MM.1S (cell line): Measurements from ENCODE around the gene PITX3.

Experiments
- DNase-seq: peaks from one replicate; pipeline ENCODE4 v3.0.0-alpha.2; 2015
- H2AFZ ChIP-seq: fragments of 300-600 bp; sonication (generic); 2 replicates; pipeline ENCODE4 v1.6.0; 2016; ENCODE audit warnings: antibody characterized with exemption, low read length
- H3F3A ChIP-seq: fragments of 300-600 bp; sonication (generic); 2 replicates; pipeline ENCODE4 v1.6.1; 2016; ENCODE audit warnings: mild to moderate bottlenecking, antibody characterized with exemption, low read length, moderate library complexity, mixed read lengths; ENCODE audit not compliant: insufficient read depth
- H3K27ac ChIP-seq: fragments of 300-600 bp; sonication (generic); 2 replicates; pipeline ENCODE4 v1.5.1; 2016; ENCODE audit warnings: mild to moderate bottlenecking, low read length
- H3K27me3 ChIP-seq: fragments of 300-600 bp; sonication (generic); replicated peaks from 2 replicates; pipeline ENCODE4 v1.6.0; 2016; ENCODE audit warnings: low read length; ENCODE audit not compliant: insufficient read depth
- H3K36me3 ChIP-seq: fragments of 300-600 bp; sonication (generic); replicated peaks from 2 replicates; pipeline ENCODE4 v1.6.1; 2016; ENCODE audit warnings: mild to moderate bottlenecking, low read length, mixed read lengths; ENCODE audit not compliant: insufficient read depth
- H3K4me1 ChIP-seq: fragments of 300-600 bp; sonication (generic); 2 replicates; pipeline ENCODE4 v1.6.1; 2016; ENCODE audit warnings: low read length, mixed read lengths
- H3K4me2 ChIP-seq: fragments of 300-600 bp; sonication (generic); 2 replicates; pipeline ENCODE4 v1.6.0; 2016; ENCODE audit warnings: low read depth, low read length
- H3K4me3 ChIP-seq: fragments of 300-600 bp; sonication (generic); 2 replicates; pipeline ENCODE4 v1.5.1; 2016; ENCODE audit warnings: low read length, mixed read lengths
- H3K79me2 ChIP-seq: fragments of 300-600 bp; sonication (generic); 2 replicates; pipeline ENCODE4 v1.6.1; 2016; ENCODE audit warnings: mixed run types, low read length, mixed read lengths
- H3K9ac ChIP-seq: fragments of 300-600 bp; sonication (generic); 2 replicates; pipeline ENCODE4 v1.6.1; 2016; ENCODE audit warnings: low read length, mixed read lengths
- H3K9me2 ChIP-seq: fragments of 300-600 bp; sonication (generic); replicated peaks from 2 replicates; pipeline ENCODE4 v1.6.1; 2016; ENCODE audit warnings: mild to moderate bottlenecking, low read length, mixed read lengths; ENCODE audit not compliant: insufficient read depth
- H3K9me3 ChIP-seq: fragments of 300-600 bp; sonication (generic); replicated peaks from 2 replicates; pipeline ENCODE4 v1.6.1; 2016; ENCODE audit warnings: mild to moderate bottlenecking, low read length, mixed read lengths; ENCODE audit not compliant: insufficient read depth
- H4K20me1 ChIP-seq: fragments of 300-600 bp; sonication (generic); 2 replicates; pipeline ENCODE4 v1.6.1; 2016; ENCODE audit warnings: mild to moderate bottlenecking, low read length, moderate library complexity, mixed read lengths; ENCODE audit not compliant: insufficient read depth
- EZH2 ChIP-seq: fragments of 300-600 bp; sonication (generic); optimal IDR thresholded peaks from 2 replicates; pipeline ENCODE3; 2017; ENCODE audit warnings: low read depth, mild to moderate bottlenecking, antibody characterized with exemption, low read length, mixed read lengths
- EZH2phosphoT487 ChIP-seq: fragments of 300-600 bp; sonication (generic); IDR thresholded peaks from 2 replicates; pipeline ENCODE4 v1.6.1; 2018; ENCODE audit warnings: antibody characterized with exemption, low read length
- TF ChIP-seq, protein P1 (sequence below): fragments of 300-600 bp; sonication (generic); IDR thresholded peaks from 2 replicates; pipeline ENCODE4 v1.5.1; 2016; ENCODE audit warnings: antibody characterized with exemption, low read length, mixed read lengths

The PITX3 gene

GRCh38 chr10:102285133-102285532 lies 43.8 kb upstream of the PITX3 start:
- H3K9me3 ChIP-seq: no peaks in the 10 kb centered on the region
- H3K27ac ChIP-seq: no peak overlapping the region
- no peak for TF ChIP-seq EZH2
- no peak for TF ChIP-seq EZH2phosphoT487
- TF ChIP-seq, protein P1, sequence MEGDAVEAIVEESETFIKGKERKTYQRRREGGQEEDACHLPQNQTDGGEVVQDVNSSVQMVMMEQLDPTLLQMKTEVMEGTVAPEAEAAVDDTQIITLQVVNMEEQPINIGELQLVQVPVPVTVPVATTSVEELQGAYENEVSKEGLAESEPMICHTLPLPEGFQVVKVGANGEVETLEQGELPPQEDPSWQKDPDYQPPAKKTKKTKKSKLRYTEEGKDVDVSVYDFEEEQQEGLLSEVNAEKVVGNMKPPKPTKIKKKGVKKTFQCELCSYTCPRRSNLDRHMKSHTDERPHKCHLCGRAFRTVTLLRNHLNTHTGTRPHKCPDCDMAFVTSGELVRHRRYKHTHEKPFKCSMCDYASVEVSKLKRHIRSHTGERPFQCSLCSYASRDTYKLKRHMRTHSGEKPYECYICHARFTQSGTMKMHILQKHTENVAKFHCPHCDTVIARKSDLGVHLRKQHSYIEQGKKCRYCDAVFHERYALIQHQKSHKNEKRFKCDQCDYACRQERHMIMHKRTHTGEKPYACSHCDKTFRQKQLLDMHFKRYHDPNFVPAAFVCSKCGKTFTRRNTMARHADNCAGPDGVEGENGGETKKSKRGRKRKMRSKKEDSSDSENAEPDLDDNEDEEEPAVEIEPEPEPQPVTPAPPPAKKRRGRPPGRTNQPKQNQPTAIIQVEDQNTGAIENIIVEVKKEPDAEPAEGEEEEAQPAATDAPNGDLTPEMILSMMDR: no peak
- H3K9ac ChIP-seq: no peak overlapping the region
- H2AFZ ChIP-seq: no peak overlapping the region
- H3K4me3 ChIP-seq: no peak overlapping the region
- peaks cover 8% of the 10 kb centered on the region; the same call in 1 of the 2 replicates for H3K4me1 ChIP-seq
- H3K79me2 ChIP-seq: peaks cover 87% of the 10 kb centered on the region
- peaks cover 21% of the 10 kb centered on the region for H4K20me1 ChIP-seq
- no peaks in the 10 kb centered on the region for H3K36me3 ChIP-seq
- no peaks in the 10 kb centered on the region for H3K27me3 ChIP-seq
- no peak for DNase-seq
- H3F3A ChIP-seq: 0 out of 2 replicates have a peak, but pooled peaks cover 4% of the 10 kb centered on the region
- no peaks in the 10 kb centered on the region for H3K9me2 ChIP-seq
- H3K4me2 ChIP-seq: no peak overlapping the region

- Histone ChIP-seq H2AFZ (no peak overlapping the region), H3K27me3 (no peaks in the 10 kb centered on the region), H3F3A (0 out of 2 replicates have a peak, but pooled peaks cover 4% of the 10 kb centered on the region), H3K9me2 (no peaks in the 10 kb centered on the region), H3K9me3 (no peaks in the 10 kb centered on the region), H3K27ac (no peak overlapping the region), H3K4me1 (peaks cover 11% of the 10 kb centered on the region; the same call in 1 of the 2 replicates), H3K36me3 (no peaks in the 10 kb centered on the region), H3K79me2 (peaks cover 88% of the 10 kb centered on the region), H3K4me2 (no peak overlapping the region), H3K9ac (no peak overlapping the region), H4K20me1 (peaks cover 21% of the 10 kb centered on the region), H3K4me3 (no peak overlapping the region)
- TF ChIP-seq EZH2phosphoT487 (no peak), EZH2 (no peak)
- TF ChIP-seq, protein P1: no peak
- no peak for DNase-seq
These were observed 43.2 kb upstream of the PITX3 start for GRCh38 chr10:102284531-102284930.

GRCh38 chr10:102283890-102284289 lies 42.6 kb upstream of the PITX3 start:
- no peak for DNase-seq
- Histone ChIP-seq H3K4me2 (no peak overlapping the region), H3K27me3 (no peaks in the 10 kb centered on the region), H3K36me3 (no peaks in the 10 kb centered on the region), H2AFZ (no peak overlapping the region), H3K4me3 (no peak overlapping the region), H3K9ac (no peak overlapping the region), H3K4me1 (peaks cover 11% of the 10 kb centered on the region; the same call in 1 of the 2 replicates), H3K79me2 (peaks cover 88% of the 10 kb centered on the region), H3K9me2 (no peaks in the 10 kb centered on the region), H3K27ac (no peak overlapping the region), H3K9me3 (no peaks in the 10 kb centered on the region), H4K20me1 (peaks cover 21% of the 10 kb centered on the region), H3F3A (0 out of 2 replicates have a peak, but pooled peaks cover 4% of the 10 kb centered on the region)
- no peak for TF ChIP-seq EZH2phosphoT487
- TF ChIP-seq EZH2: no peak
- TF ChIP-seq, protein P1: no peak
